KBM-7 (cell line): ENCODE measurements around the gene EXOC8.
"Not testable (repeated sequence)": the region's sequence is repeated elsewhere in the genome, so short reads cannot be mapped to it uniquely, and the experiment has no call there.

Source experiments
- DNase-seq: peaks from one replicate; pipeline ENCODE4 v3.0.0-alpha.2; 2015
- in situ Hi-C: fragments of 300-500 bp; cut with MboI; formaldehyde crosslinking; loops from 2 replicates; pipeline ENCODE4 v1.14.3; 2020; ENCODE audit warnings: low sequenced_read_pairs, low pct_unique_long_range_greater_than_20kb, mixed read lengths

EXOC8 gene

DNA sequence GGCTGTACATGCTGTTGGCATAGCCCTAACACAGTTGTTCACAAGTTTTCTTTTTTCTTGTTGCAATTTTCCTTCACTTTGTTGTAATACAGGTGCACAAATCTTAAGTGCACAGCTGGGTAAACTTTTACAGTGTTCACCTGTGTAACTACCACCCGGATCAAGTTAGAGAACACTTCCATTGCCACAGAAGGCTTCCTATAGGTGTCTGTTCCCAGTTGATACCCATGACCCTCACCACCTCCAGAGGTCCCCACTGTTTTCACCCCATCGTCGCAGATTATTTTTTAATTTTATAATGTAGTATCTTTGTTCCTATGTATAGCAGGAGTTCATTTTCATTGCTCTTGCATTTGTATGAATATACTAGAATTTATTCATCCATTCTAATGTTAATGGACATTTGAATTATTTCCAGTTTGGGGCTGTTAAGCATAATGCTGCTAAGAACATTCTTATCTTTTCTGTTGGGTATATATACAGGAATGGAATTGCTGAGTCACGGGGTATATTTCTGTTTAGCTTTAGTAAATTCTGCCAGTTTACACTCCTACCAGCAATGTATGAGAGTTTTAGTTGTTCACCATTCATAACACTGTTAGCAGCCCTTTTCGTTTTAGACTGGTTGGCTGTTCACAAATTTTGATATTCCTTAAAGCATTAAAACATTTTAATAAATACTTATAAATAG lies 16.8 kb upstream of the EXOC8 start:
- in situ Hi-C loops = no loop called here

DNA sequence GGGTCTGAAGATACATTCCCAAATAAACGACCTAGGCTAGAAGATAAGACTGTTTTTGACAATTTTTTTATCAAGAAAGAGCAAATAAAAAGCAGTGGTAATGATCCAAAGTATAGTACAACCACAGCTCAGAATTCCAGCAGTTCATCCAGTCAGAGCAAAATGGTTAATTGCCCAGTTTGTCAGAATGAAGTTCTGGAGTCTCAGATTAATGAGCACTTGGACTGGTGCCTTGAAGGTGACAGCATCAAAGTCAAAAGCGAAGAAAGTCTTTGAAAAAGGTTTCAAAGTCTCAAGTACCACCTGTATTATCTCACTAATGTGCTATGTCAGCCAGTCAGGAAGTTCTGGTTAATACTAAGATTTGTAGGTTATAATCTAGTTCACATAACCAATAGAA lies 15.4 kb upstream of the EXOC8 start:
- in situ Hi-C loops = no loop called here
- DNase-seq = no peak

More for the DNA sequence above, 16.8 kb upstream of the EXOC8 start:
- DNase-seq = no peak

- in situ Hi-C loops = no loop called here
- DNase-seq = no peak
These were observed 14.2 kb upstream of the EXOC8 start for GRCh38 chr1:231351816-231352215.

- in situ Hi-C loops, DNase-seq: not testable (repeated sequence)
These were observed 11.2 kb upstream of the EXOC8 start for GRCh38 chr1:231348856-231349255.

- no peak for DNase-seq
- in situ Hi-C loops = no loop called here
These were observed 10.8 kb upstream of the EXOC8 start for GRCh38 chr1:231348442-231348841.

DNA sequence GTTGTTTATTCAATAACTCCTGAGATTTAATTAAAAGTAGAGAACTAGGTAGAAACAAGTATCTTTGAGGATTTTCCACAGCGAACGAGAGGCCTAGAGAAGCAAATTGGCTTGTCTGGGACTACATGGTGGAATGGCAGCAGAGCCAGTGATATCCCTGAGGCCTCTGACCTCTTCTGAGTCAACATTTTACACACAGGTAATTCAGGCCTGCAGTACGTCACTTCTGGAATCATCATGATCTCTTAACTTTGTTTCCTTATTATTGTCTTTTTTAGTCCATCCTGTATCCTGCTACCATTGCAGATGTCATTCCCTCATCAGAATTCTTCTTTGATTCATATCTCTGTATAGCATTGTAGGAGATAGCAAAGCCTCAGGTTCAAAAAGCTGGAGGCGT lies 10.3 kb upstream of the EXOC8 start:
- DNase-seq = no peak
- in situ Hi-C loops = no loop called here

- in situ Hi-C loops = no loop called here
- no peak for DNase-seq
These were observed 2.8 kb upstream of the EXOC8 start for GRCh38 chr1:231340328-231341013.

DNA sequence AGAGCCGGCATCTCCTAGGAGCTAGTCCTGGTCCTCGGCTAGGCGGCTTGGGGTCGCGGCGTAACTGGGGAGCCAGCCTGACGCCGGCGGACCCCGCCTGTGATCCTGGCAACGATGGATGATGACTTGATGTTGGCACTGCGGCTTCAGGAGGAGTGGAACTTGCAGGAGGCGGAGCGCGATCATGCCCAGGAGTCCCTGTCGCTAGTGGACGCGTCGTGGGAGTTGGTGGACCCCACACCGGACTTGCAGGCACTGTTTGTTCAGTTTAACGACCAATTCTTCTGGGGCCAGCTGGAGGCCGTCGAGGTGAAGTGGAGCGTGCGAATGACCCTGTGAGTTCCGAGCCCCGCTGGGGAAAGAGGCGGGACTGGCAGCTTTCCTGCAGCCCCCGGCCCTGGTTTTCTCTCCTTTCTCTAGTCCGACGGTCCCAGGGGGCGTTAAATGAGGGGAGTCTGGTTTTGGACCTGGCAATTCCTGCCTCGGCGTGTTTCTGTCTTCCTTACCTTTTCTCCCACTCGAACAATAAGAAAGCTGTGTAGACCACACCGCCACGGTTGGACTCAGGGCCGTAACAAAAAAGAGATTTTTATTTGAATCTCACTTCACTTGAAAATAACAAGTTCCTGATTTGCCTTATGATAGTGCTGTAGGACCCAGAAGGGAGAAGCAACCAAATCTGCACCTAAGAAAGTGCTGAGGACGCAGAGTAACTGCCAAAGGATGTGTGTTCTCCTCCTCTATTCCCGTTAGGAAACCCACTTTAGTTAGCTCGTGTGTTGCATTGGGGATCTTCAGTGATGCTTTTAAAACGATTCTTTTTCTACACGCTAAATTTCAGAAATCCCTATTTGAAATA lies 847 bp upstream of the EXOC8 start, which contains the start of gene SPRTN:
Gene SPRTN, plus strand, starts transcription at position 24 of the 859 bp plus-strand sequence. Its CDS starts 91 bp downstream, at position 115.
- peak; percentile 31 for DNase-seq
- in situ Hi-C loops = no loop called here

DNA sequence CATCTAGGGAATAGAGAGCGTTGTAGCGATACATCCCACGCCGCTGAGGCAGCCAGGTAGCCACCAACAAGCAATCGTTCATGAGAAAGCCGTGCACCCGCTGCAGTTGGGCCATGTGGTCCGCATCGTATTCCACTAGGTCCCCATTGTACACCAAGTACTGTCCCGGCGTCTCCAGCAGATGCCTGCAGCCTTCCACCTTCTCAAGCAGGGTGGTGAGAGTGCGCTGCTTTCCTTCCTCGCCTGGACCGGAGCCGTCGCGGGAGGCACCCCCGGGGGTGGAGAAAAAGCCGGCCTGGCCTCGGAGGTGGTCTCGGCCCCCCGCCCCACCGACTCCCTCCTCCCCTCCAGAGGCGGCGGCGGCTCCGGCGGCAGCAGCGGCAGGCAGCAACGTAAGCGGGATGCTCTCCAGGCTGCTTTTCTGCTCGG lies 595 bp downstream of the EXOC8 start:
- in situ Hi-C loops = no loop called here
- DNase-seq = no peak

- in situ Hi-C loops = no loop called here
- peak; percentile 25 for DNase-seq
These were observed 1.7 kb downstream of the EXOC8 start for GRCh38 chr1:231335663-231336602.

DNA sequence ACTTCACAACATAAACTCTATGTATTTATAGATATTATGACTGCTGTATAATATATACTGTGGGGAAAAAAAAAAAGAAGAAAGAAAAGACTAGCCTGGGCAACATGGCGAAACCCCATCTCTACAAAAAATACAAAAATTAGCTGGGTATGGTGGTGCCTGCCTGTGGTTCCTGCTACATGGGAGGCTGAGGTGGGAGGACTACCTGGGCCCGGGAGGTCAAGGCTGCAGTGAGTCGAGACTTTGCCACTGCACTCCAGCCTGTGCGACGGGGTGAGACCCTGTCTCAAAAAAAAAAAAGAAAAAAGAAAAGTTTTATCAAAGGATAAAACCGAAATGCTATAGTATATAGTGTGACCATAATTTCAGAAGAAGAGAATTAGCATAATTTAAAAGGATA lies 2.7 kb downstream of the EXOC8 start:
- no peak for DNase-seq

DNA sequence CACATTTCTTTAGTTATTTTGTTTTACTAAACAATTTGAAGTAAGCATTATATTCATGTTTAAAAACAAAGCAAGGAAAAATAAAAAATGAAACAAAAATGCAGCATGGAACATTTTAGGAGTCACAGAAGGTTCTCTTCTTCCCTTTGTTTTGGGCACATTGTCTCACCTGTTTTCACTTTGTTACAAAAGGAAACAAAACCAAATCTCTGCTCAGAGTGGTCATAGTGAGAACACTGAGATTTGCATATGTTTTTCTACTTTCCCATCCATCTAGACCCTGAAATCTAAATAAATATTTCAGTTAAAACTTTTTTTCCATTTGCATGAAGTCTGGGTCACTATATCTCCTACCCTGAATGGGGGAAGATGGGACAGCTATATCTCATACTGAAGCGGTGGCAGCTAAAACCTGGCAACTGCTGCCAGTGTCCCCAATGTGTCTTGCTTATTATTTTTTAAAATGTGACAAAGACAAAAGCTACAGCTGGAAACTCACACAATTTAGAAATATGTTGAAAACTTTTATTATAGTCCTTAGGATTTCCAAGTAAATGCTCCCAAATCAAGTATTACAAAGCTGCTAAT lies 3.5 kb downstream of the EXOC8 start:
- no peak for DNase-seq
- in situ Hi-C loops = no loop called here

More for the DNA sequence above, 2.7 kb downstream of the EXOC8 start:
- in situ Hi-C loops = no loop called here

DNA sequence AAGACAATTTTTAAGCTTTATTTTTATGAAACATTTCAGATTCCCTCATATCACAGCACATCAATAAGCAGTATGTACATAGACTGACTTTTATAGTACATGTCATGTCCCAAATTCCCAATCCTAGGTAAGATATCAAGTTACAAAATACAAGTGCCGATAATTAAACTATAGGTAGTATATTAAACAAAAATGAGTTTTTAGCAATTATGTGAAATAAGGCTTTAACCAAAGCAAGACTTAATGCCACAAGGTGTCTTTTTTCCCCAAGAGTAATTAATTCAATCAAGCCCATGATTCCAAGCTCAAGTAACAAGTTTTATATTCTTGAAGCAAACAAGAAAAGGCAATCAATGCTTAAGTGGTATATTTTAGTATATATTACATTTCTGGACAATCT lies 4.9 kb downstream of the EXOC8 start:
- DNase-seq = no peak
- in situ Hi-C loops = no loop called here

- in situ Hi-C loops = no loop called here
- no peak for DNase-seq
These were observed 8.2 kb downstream of the EXOC8 start for GRCh38 chr1:231329483-231329882.

GRCh38 chr1:231327617-231328016 lies 10.0 kb downstream of the EXOC8 start:
- DNase-seq = no peak
- in situ Hi-C loops = no loop called here

DNA sequence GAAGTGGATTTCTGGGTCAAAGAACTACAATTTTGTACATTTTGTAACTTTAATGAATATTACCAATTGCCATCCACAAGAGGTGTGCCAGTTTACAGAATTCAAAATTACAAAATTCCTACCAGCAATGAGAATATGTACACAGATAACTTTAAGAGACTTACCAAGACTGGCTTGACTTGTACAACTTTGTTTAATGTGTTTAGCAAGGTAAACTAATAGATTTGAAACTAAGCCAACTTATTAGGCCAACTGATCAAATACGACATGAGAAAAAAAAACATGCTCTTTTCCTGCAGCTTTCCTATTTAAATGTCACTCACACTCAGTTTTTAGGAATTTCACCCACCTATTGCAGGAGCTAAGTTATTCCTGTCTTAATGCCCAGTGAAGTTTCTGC lies 11.4 kb downstream of the EXOC8 start:
- in situ Hi-C loops = no loop called here
- DNase-seq = no peak

- in situ Hi-C loops = no loop called here
- DNase-seq = no peak
These were observed 13.0 kb downstream of the EXOC8 start for GRCh38 chr1:231324660-231325059.

DNA sequence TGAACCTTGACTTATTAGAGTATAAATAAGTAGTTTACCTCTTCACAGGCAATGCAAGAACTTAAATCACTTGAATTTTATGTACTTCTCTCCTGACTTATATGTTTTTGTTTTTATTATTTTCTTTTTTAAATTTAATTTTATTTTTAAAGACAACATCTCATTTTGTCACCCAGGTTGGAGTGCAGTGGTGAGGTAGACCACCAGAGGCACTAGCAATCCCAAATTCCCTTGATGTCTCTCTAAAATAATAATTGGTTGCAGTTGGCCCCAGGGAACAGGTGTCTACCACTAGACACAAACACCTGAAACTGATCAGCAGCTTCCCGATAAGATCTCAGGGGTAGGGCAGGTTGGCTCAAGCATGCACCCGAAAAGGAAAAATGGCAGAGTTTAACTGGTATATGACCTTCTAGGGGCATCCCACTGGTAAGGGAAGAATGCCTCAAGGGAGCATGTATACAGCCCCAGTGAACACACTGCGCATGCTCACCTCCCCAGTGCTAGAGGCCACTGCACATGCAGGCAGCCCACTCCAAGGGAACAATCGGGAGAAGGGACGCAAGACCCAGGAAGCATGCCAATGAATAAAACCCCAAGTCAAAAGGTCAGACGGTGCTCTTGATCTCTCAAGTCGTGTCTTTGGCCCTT lies 14.6 kb downstream of the EXOC8 start:
- no peak for DNase-seq
- in situ Hi-C loops = no loop called here
